OCI-LY7 (cell line): ENCODE data around the gene IZUMO2. TPM values are rescaled to one million over a fixed set of nuclear protein-coding genes. Genes with fewer than 3 reads are reported as not detected.

Experiments used
- BruUV-seq: library from RNA; stranded (reverse); fragments of 400-500 nt; replicated peaks from 2 replicates; lab custom pipeline; 2021; lab: Mats Ljungman, UMichigan
- CTCF ChIA-PET: fragments of 300-600 bp; sonication (Branson Sonifier 250); formaldehyde crosslinking; loops from one replicate; lab custom pipeline; 2022; ENCODE audit warnings: antibody characterized with exemption; ENCODE audit not compliant: unreplicated experiment; lab: Charles Lee
- POLR2A ChIA-PET: fragments of 300-600 bp; sonication (Branson Sonifier 250); formaldehyde crosslinking; loops from one replicate; lab custom pipeline; 2022; ENCODE audit warnings: antibody characterized with exemption; lab: Charles Lee
- DNase-seq: peaks from one replicate; pipeline ENCODE4 v3.0.0-alpha.2; 2015; ENCODE audit warnings: low spot score
- H2AFZ ChIP-seq: fragments of 200-600 bp; sonication (generic), shearing (Covaris generic); 2 replicates; pipeline ENCODE4 v1.6.1; 2014; ENCODE audit warnings: mild to moderate bottlenecking, antibody characterized with exemption, low read length, moderate library complexity
- H3K27ac ChIP-seq: fragments of 200-600 bp; sonication (generic); 2 replicates; pipeline ENCODE4 v1.5.1; 2014; ENCODE audit warnings: mixed run types, low read depth, mild to moderate bottlenecking, moderate library complexity, low read length, inconsistent platforms; ENCODE audit not compliant: poor library complexity, severe bottlenecking
- H3K36me3 ChIP-seq: fragments of 200-600 bp; sonication (generic); 2 replicates; pipeline ENCODE4 v1.6.1; 2014; ENCODE audit warnings: mild to moderate bottlenecking, antibody characterized with exemption, low read length, moderate library complexity, mixed read lengths; ENCODE audit not compliant: insufficient read depth
- H3K4me1 ChIP-seq: fragments of 200-600 bp; sonication (generic); 2 replicates; pipeline ENCODE4 v1.5.1; 2014; ENCODE audit warnings: mild to moderate bottlenecking, low read length; ENCODE audit not compliant: insufficient read depth, poor library complexity, severe bottlenecking
- H3K4me2 ChIP-seq: fragments of 200-600 bp; sonication (generic); 2 replicates; pipeline ENCODE4 v1.6.1; 2014; ENCODE audit warnings: mild to moderate bottlenecking, low read length
- H3K4me3 ChIP-seq: fragments of 200-600 bp; sonication (generic); 2 replicates; pipeline ENCODE4 v1.5.1; 2014; ENCODE audit warnings: mild to moderate bottlenecking, low read depth, low read length; ENCODE audit not compliant: poor library complexity, severe bottlenecking
- H3K79me2 ChIP-seq: fragments of 200-600 bp; sonication (generic); 2 replicates; pipeline ENCODE4 v1.6.1; 2016; ENCODE audit warnings: low read depth, mild to moderate bottlenecking, low read length, moderate library complexity, mixed read lengths; ENCODE audit not compliant: insufficient read depth
- H3K9me2 ChIP-seq: fragments of 200-600 bp; sonication (generic); 2 replicates; pipeline ENCODE4 v1.6.1; 2016; ENCODE audit warnings: mild to moderate bottlenecking, low read length, mixed read lengths; ENCODE audit not compliant: insufficient read depth
- H3K9me3 ChIP-seq: fragments of 200-600 bp; sonication (generic); 2 replicates; pipeline ENCODE4 v1.6.1; 2014; ENCODE audit warnings: mild to moderate bottlenecking, mixed run types, low read length, mixed read lengths
- H4K20me1 ChIP-seq: fragments of 200-600 bp; sonication (generic); 2 replicates; pipeline ENCODE4 v1.6.1; 2014; ENCODE audit warnings: mild to moderate bottlenecking, antibody characterized with exemption, low read length, moderate library complexity, mixed read lengths; ENCODE audit not compliant: insufficient read depth
- EZH2phosphoT487 ChIP-seq: fragments of 200-600 bp; sonication (generic); IDR thresholded peaks from 2 replicates; pipeline ENCODE4 v1.6.1; 2018; ENCODE audit warnings: low read depth, borderline replicate concordance, mild to moderate bottlenecking, mixed run types, antibody characterized with exemption, low read length, moderate library complexity, mixed read lengths
- intact Hi-C: fragments of 100-400 bp; cut with micrococcal nuclease; formaldehyde crosslinking; loops from one replicate; pipeline ENCODE4 v1.10.0; 2022; ENCODE audit not compliant: unreplicated experiment
- total RNA-seq, 2 experiments: library from RNA; depleted of rRNA in 1 of 2; stranded (reverse); fragments of >200 nt in 1 of 2; shearing (Covaris generic) in 1 of 2; gene quantifications; 2 replicates each; pipeline ENCODE4 v1.2.3, GENCODE V29; 2014 to 2022
- TF ChIP-seq, protein P1 (sequence below): fragments of 200-600 bp; sonication (generic); conservative IDR thresholded peaks from 2 replicates; pipeline ENCODE4 v1.5.1; 2014; ENCODE audit warnings: mild to moderate bottlenecking, antibody characterized with exemption, low read length, moderate library complexity, mixed read lengths

Gene IZUMO2
- total RNA-seq, 2 experiments from 2014 or later: not detected

DNA sequence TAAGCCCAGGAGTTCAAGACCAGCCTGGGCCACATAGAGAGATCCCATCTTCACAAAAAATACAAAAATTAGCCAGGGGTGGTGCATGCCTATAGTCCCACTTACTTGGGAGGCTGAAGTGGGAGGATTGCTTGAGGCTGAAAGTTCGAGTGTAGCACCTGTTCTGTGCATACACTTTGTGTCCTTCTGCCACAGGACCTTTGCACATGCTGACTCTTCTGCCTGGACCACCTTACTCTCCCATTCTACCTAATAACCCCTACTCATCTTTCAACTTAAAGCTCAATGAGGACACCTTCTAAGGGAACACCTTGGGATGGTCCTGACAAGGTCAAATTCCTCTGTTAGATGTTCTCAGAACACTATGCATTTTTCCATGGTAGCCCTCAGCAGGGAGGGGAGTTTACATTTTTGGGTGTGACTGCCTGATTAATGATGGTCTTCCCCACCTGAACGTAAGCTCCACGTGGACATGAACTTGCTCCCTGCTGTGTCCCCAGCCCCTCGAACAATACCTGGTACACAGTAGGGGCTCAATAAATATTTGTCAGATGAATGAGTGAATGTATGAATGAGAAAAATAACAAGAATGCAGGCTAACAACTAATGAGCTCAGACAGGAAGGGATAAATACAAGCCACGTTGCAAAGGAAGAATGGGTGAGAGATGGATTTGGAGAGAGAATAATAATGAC lies 11.2 kb upstream of the IZUMO2 start:
- no peak for DNase-seq
- H3K9me3 ChIP-seq: no peaks in the 10 kb centered on the region
- TF ChIP-seq EZH2phosphoT487: no peak
- TF ChIP-seq, protein P1, sequence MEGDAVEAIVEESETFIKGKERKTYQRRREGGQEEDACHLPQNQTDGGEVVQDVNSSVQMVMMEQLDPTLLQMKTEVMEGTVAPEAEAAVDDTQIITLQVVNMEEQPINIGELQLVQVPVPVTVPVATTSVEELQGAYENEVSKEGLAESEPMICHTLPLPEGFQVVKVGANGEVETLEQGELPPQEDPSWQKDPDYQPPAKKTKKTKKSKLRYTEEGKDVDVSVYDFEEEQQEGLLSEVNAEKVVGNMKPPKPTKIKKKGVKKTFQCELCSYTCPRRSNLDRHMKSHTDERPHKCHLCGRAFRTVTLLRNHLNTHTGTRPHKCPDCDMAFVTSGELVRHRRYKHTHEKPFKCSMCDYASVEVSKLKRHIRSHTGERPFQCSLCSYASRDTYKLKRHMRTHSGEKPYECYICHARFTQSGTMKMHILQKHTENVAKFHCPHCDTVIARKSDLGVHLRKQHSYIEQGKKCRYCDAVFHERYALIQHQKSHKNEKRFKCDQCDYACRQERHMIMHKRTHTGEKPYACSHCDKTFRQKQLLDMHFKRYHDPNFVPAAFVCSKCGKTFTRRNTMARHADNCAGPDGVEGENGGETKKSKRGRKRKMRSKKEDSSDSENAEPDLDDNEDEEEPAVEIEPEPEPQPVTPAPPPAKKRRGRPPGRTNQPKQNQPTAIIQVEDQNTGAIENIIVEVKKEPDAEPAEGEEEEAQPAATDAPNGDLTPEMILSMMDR: no peak
- no peaks in the 10 kb centered on the region for H3K9me2 ChIP-seq
- H4K20me1 ChIP-seq: no peaks in the 10 kb centered on the region
- no peak overlapping the region for H3K4me3 ChIP-seq
- ChIA-PET POLR2A (no interaction called here), CTCF (no interaction called here)
- no peaks in the 10 kb centered on the region for H3K36me3 ChIP-seq
- H3K4me1 ChIP-seq: peaks cover 8% of the 10 kb centered on the region
- H2AFZ ChIP-seq: no peak overlapping the region
- intact Hi-C loops: no loop called here
- BruUV-seq: no TSS peak
- H3K4me2 ChIP-seq: no peak overlapping the region
- no peaks in the 10 kb centered on the region for H3K79me2 ChIP-seq
- H3K27ac ChIP-seq: no peak overlapping the region

DNA sequence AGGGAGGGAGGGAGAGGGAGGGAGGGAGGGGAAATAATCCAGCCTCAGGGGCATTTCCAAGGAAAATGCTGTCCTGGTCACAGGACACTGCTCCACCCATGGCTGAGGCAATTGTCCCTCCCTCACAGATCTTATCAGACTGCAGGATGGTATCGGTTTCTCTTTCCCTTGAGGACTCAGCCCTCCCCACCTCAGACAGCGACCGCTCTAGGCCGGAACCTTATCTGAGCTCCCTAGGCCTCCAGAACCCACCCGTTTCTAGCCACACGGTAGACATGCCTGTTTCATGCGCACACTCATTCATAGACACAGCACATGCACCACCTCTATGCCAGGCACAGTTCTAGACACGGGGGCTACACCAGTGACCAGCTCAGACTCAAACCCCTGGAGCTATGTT lies 10.0 kb upstream of the IZUMO2 start:
- H3K4me1 ChIP-seq: no peaks in the 10 kb centered on the region
- H3K4me3 ChIP-seq: no peak overlapping the region
- no peaks in the 10 kb centered on the region for H3K9me2 ChIP-seq
- TF ChIP-seq EZH2phosphoT487: no peak
- TF ChIP-seq, protein P1: no peak
- no peaks in the 10 kb centered on the region for H3K9me3 ChIP-seq
- no peak overlapping the region for H3K4me2 ChIP-seq
- no peaks in the 10 kb centered on the region for H3K36me3 ChIP-seq
- H2AFZ ChIP-seq: no peak overlapping the region
- DNase-seq: no peak
- no peak overlapping the region for H3K27ac ChIP-seq
- no peaks in the 10 kb centered on the region for H3K79me2 ChIP-seq
- BruUV-seq: no TSS peak
- H4K20me1 ChIP-seq: no peaks in the 10 kb centered on the region
- ChIA-PET CTCF (no interaction called here), POLR2A (no interaction called here)
- intact Hi-C loops: no loop called here

DNA sequence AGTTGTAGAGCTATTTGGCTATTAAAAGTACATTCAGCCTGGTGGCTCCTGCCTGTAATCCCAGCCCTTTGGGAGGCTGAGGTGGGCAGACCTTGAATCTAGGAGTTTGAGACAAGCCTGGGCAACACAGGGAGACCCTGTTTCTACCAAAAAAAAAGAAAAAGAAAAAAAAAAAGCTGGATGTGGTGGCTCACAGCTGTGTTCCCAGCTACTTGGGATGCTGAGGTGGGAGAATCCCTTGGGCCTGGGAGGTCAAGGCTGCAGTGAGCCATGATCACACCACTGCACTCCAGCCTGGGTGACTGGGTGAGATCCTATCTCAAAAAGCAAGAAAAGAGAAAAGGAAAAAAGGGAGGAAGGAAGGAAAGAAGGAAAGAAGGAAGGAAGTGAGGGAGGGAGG lies 9.6 kb upstream of the IZUMO2 start:
- DNase-seq: no peak
- TF ChIP-seq, protein P1: no peak
- TF ChIP-seq EZH2phosphoT487: no peak
- no peaks in the 10 kb centered on the region for H3K4me1 ChIP-seq
- H3K4me2 ChIP-seq: no peak overlapping the region
- H3K4me3 ChIP-seq: no peak overlapping the region
- intact Hi-C loops: no loop called here
- no peaks in the 10 kb centered on the region for H3K79me2 ChIP-seq
- CTCF ChIA-PET: no interaction called here
- no peaks in the 10 kb centered on the region for H3K9me2 ChIP-seq
- no peak overlapping the region for H3K27ac ChIP-seq
- no peaks in the 10 kb centered on the region for H4K20me1 ChIP-seq
- no peaks in the 10 kb centered on the region for H3K9me3 ChIP-seq
- POLR2A ChIA-PET: no interaction called here
- BruUV-seq: no TSS peak
- no peaks in the 10 kb centered on the region for H3K36me3 ChIP-seq
- H2AFZ ChIP-seq: no peak overlapping the region
